Activated naive CD4-positive, alpha-beta T cell treated with anti-CD3 and anti-CD28 coated beads for 36 hours (primary cell): ENCODE data around the gene SMIM5. TPM values are rescaled to one million over a fixed set of nuclear protein-coding genes. Genes with fewer than 3 reads are reported as not detected.
"Not testable (repeated sequence)": the region's sequence is repeated elsewhere in the genome, so short reads cannot be mapped to it uniquely, and the experiment has no call there.

Experiments used
- CTCF ChIA-PET: fragments of 350-600 bp; sonication (Branson Sonifier 250); formaldehyde crosslinking; loops from one replicate; lab custom pipeline; 2021; ENCODE audit warnings: antibody characterized with exemption; lab: Charles Lee
- DNase-seq: peaks from one replicate; pipeline ENCODE4 v3.0.0-alpha.2; 2020
- H3K27ac Mint-ChIP-seq: one replicate; pipeline ENCODE4 v1.8.0; 2021; ENCODE audit warnings: mild to moderate bottlenecking, mixed read lengths
- H3K27me3 Mint-ChIP-seq: one replicate; pipeline ENCODE4 v1.8.0; 2021; ENCODE audit warnings: low read depth, mixed read lengths
- H3K36me3 Mint-ChIP-seq: one replicate; pipeline ENCODE4 v1.8.0; 2021; ENCODE audit warnings: low read depth, mixed read lengths
- H3K4me1 Mint-ChIP-seq: one replicate; pipeline ENCODE4 v1.8.0; 2021; ENCODE audit warnings: low read depth, mixed read lengths
- H3K4me3 Mint-ChIP-seq: one replicate; pipeline ENCODE4 v1.8.0; 2021; ENCODE audit warnings: mild to moderate bottlenecking, moderate library complexity, mixed read lengths
- H3K9me3 Mint-ChIP-seq: one replicate; pipeline ENCODE4 v1.8.0; 2021; ENCODE audit warnings: mixed read lengths
- intact Hi-C: fragments of 100-400 bp; cut with micrococcal nuclease; formaldehyde crosslinking; loops from one replicate; pipeline ENCODE4 v1.15.1; 2023
- total RNA-seq, 2 experiments: library from RNA; stranded (reverse); gene quantifications; one replicate each; pipeline ENCODE4 v1.2.3, GENCODE V29; 2021

Gene SMIM5
- total RNA-seq, 2 experiments from 2014 or later: not detected

DNA sequence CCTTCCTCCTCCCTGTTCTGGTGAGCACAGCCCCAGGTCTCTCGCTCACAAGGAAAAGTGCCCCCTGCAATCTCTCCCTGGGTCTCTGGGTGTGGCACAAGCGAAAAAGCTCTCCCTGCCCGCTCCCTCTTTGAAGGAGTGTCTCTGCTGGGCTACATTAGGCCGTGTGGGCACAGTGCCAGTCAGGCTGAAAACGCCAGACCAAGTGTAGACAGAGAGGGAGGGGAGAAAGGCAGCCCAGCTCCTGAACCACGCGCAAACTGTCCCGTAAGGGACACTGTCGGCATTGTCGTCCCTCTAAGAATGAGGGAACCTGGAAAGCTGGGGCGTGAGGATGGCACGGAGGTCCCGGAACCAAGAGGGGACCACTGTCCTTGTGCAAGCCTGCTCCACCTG lies 3.9 kb downstream of the SMIM5 start:
- CTCF ChIA-PET: interaction anchor here (1.6 to 3.2 kb wide), 3 partner anchors 36 to 113 kb away, joined by 7 to 12 read pairs (median 9); no protein-coding TSS in a partner anchor
- Mint-ChIP-seq H3K4me3 (no peak overlapping the region), H3K27ac (no peak overlapping the region), H3K36me3 (no peaks in the 10 kb centered on the region), H3K4me1 (peaks cover 10% of the 10 kb centered on the region), H3K27me3 (no peaks in the 10 kb centered on the region), H3K9me3 (no peaks in the 10 kb centered on the region)
- DNase-seq: no peak
- intact Hi-C loops: no loop called here

GRCh38 chr17:75637551-75637950 lies 4.3 kb downstream of the SMIM5 start:
- H3K27me3 Mint-ChIP-seq: no peaks in the 10 kb centered on the region
- H3K27ac Mint-ChIP-seq: no peak overlapping the region
- H3K4me3 Mint-ChIP-seq: no peak overlapping the region
- H3K4me1 Mint-ChIP-seq: peaks cover 10% of the 10 kb centered on the region
- H3K36me3 Mint-ChIP-seq: no peaks in the 10 kb centered on the region
- H3K9me3 Mint-ChIP-seq: no peaks in the 10 kb centered on the region
- DNase-seq: no peak
- intact Hi-C loops: no loop called here
- CTCF ChIA-PET: interaction anchor here (0.9 to 3.2 kb wide), 5 partner anchors 9 to 112 kb away, joined by 3 to 12 read pairs (median 7); no protein-coding TSS in a partner anchor

GRCh38 chr17:75638039-75638438 lies 4.8 kb downstream of the SMIM5 start:
- H3K27ac Mint-ChIP-seq, H3K27me3 Mint-ChIP-seq, H3K9me3 Mint-ChIP-seq, intact Hi-C loops, DNase-seq, H3K36me3 Mint-ChIP-seq, H3K4me1 Mint-ChIP-seq, H3K4me3 Mint-ChIP-seq: not testable (repeated sequence)
- CTCF ChIA-PET: interaction anchor here (0.9 to 3.2 kb wide), 4 partner anchors 10 to 112 kb away, joined by 3 to 12 read pairs (median 6); no protein-coding TSS in a partner anchor

DNA sequence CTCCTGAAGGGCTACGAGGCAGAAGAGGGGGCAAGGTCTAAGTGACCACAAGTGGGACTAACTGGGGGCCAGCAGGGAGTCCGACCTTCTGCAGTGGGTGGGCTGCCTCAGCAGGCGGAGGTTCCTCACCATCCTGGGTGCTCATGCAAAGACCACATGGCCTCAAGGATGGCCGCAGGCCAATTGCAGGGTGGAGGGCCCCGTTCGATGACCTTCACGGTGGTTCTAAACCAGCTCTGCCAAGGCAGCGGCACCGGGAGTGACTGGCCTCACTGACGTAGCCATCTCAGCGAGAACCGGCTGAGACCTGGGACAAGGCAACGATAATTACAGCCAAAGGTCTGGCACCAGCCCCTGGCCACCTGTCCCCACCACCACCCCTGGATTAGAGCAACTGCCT lies 5.7 kb downstream of the SMIM5 start:
- Mint-ChIP-seq H3K36me3 (no peaks in the 10 kb centered on the region), H3K9me3 (no peaks in the 10 kb centered on the region), H3K4me1 (peaks cover 2% of the 10 kb centered on the region), H3K27me3 (no peaks in the 10 kb centered on the region), H3K27ac (no peak overlapping the region), H3K4me3 (no peak overlapping the region)
- intact Hi-C loops: no loop called here
- CTCF ChIA-PET: interaction anchor here (1.5 to 3.2 kb wide), 2 partner anchors 11 to 111 kb away, joined by 4 to 12 read pairs; no protein-coding TSS in a partner anchor
- DNase-seq: no peak

- no peak overlapping the region for H3K27ac Mint-ChIP-seq
- H3K4me3 Mint-ChIP-seq: no peak overlapping the region
- H3K9me3 Mint-ChIP-seq: no peaks in the 10 kb centered on the region
- H3K36me3 Mint-ChIP-seq: no peaks in the 10 kb centered on the region
- CTCF ChIA-PET: interaction anchor here (0.5 to 1.5 kb wide), 2 partner anchors 11 to 210 kb away, joined by 3 to 4 read pairs; no protein-coding TSS in a partner anchor
- DNase-seq: no peak
- H3K27me3 Mint-ChIP-seq: no peaks in the 10 kb centered on the region
- no peaks in the 10 kb centered on the region for H3K4me1 Mint-ChIP-seq
- intact Hi-C loops: no loop called here
Observed at GRCh38 chr17:75639327-75639726, 6.1 kb downstream of the SMIM5 start.

- Mint-ChIP-seq H3K4me1 (no peaks in the 10 kb centered on the region), H3K36me3 (no peaks in the 10 kb centered on the region), H3K4me3 (no peak overlapping the region), H3K27ac (no peak overlapping the region), H3K27me3 (no peaks in the 10 kb centered on the region), H3K9me3 (no peaks in the 10 kb centered on the region)
- no peak for DNase-seq
- CTCF ChIA-PET: interaction anchor here (0.5 kb wide), 1 partner anchor 210 kb away, joined by 3 read pairs; no protein-coding TSS in a partner anchor
- intact Hi-C loops: no loop called here
Observed at GRCh38 chr17:75639771-75640555, 6.7 kb downstream of the SMIM5 start.

DNA sequence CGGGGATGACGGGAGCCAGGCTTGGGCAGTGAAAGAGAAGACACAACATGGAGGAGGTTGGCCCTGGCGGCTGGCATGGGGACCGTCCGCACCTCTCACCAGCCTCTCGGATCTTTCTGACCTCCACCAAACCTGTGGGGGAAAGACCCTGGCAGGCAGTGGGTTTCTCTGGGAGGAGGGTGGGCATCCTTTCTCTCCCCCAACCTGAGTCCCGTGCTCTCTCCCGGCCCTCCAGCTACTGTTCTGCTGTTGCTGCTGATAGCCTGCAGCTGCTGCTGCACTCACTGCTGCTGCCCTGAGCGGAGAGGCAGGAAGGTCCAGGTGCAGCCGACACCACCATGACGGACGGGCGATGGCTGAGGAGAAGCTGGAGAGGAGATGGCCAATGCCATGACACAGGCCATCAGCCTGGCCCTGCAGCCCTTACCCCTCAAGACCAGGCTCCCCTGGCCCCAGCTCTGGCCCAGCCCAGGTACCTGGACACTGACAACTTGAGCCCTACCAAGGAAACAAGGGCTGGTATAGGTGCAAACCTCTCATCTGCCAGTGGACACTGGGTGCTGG lies 7.4 kb downstream of the SMIM5 start:
- intact Hi-C loops: no loop called here
- H3K27me3 Mint-ChIP-seq: no peaks in the 10 kb centered on the region

GRCh38 chr17:75641343-75641742 lies 8.1 kb downstream of the SMIM5 start:
- H3K4me3 Mint-ChIP-seq: no peak overlapping the region
- H3K36me3 Mint-ChIP-seq: no peaks in the 10 kb centered on the region
- H3K27me3 Mint-ChIP-seq: no peaks in the 10 kb centered on the region
- H3K27ac Mint-ChIP-seq: no peak overlapping the region
- no peak for DNase-seq
- no peaks in the 10 kb centered on the region for H3K9me3 Mint-ChIP-seq
- intact Hi-C loops: no loop called here
- peaks cover 4% of the 10 kb centered on the region for H3K4me1 Mint-ChIP-seq
- CTCF ChIA-PET: interaction anchor here (0.8 to 1.4 kb wide), 4 partner anchors 8 to 106 kb away, joined by 3 to 7 read pairs (median 4); partner anchors contain the start of gene SMIM5

More for the DNA sequence above, 7.4 kb downstream of the SMIM5 start:
- CTCF ChIA-PET: interaction anchor here (0.8 to 1.4 kb wide), 3 partner anchors 12 to 107 kb away, joined by 3 to 7 read pairs (median 4); no protein-coding TSS in a partner anchor
- no peak overlapping the region for H3K4me3 Mint-ChIP-seq
- H3K27ac Mint-ChIP-seq: no peak overlapping the region
- H3K36me3 Mint-ChIP-seq: no peaks in the 10 kb centered on the region
- no peak for DNase-seq
- no peaks in the 10 kb centered on the region for H3K4me1 Mint-ChIP-seq
- no peaks in the 10 kb centered on the region for H3K9me3 Mint-ChIP-seq

DNA sequence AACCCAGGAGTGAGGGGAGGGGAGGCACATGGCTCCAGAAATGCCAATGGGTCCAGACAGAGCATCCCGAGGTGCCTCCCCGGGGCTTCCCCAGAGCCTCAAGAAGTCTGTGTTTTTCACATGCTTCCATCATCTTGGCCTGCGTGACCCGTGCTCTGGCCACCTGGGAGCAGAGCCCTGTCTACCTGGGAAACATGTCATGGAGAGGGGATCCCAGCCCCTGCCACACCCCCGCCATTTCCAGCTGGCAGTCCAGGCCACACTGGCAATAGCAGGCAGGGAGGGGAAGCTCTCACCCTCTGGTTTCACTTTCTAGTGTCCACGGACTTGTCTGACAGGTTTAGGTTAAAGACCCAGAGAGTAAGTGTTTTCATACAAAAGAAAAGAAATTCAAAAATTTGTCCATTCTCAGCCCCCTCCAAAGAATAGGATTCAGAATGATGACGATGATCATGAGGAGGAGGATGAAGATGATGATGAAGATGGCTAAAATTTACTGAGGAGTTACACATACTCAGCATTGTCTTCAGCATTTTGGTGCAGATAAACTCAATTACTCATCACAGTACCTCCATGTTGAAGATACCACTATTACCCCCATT lies 9.0 kb downstream of the SMIM5 start:
- intact Hi-C loops: no loop called here
- Mint-ChIP-seq H3K27ac (no peak overlapping the region), H3K36me3 (no peaks in the 10 kb centered on the region), H3K4me3 (no peak overlapping the region), H3K4me1 (peaks cover 4% of the 10 kb centered on the region), H3K9me3 (no peaks in the 10 kb centered on the region), H3K27me3 (no peaks in the 10 kb centered on the region)
- CTCF ChIA-PET: interaction anchor here (1.2 to 1.4 kb wide), 2 partner anchors 9 to 105 kb away, joined by 4 to 7 read pairs; partner anchors contain the start of gene SMIM5
- no peak for DNase-seq

DNA sequence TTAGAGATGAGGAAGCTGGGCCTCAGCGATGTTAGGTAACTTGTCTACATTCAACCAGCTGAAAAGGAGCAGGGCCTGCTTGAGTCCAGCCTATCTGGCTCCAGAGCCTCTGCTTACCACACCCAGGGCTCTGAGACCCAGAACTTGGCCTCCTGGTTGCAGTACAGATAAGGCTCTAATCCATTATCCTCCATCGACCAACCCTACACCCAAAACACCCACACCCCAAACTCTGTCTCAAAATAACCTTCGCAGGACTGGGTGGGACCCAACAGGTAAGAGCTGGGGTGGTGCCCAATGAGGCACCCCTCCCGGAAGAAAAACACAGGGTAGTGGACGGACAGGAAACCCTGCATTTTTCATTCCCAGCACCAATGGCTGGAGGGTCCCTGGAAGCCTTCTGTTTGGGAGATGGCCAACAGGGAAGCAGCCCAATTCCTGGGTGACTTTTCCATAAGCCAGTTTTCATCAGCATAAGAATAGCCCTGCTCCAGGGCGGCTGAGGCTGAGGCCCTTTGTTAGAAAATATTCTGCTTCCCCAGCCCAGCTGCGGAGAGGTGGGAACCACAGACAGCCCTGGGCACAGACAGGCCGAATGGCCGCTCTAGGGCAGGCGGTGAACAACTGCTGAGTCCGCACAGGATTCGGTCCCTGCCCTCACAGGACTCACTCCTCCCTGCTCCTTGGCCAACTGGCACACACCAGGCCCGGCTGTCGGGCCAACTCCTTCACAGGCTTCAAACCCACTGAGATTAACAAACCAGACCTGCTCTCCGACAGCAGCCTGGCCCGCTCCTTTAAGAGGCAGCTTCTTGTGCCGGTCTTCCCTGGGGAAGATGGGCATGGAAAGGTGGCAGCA lies 9.8 kb downstream of the SMIM5 start:
- peaks cover 4% of the 10 kb centered on the region for H3K4me1 Mint-ChIP-seq
- no peak for DNase-seq
- no peaks in the 10 kb centered on the region for H3K27me3 Mint-ChIP-seq
- no peak overlapping the region for H3K4me3 Mint-ChIP-seq
- no peaks in the 10 kb centered on the region for H3K9me3 Mint-ChIP-seq
- CTCF ChIA-PET: interaction anchor here (3.9 kb wide), 1 partner anchor 11 kb away, joined by 10 read pairs; no protein-coding TSS in a partner anchor
- no peak overlapping the region for H3K27ac Mint-ChIP-seq
- H3K36me3 Mint-ChIP-seq: no peaks in the 10 kb centered on the region
- intact Hi-C loops: no loop called here

DNA sequence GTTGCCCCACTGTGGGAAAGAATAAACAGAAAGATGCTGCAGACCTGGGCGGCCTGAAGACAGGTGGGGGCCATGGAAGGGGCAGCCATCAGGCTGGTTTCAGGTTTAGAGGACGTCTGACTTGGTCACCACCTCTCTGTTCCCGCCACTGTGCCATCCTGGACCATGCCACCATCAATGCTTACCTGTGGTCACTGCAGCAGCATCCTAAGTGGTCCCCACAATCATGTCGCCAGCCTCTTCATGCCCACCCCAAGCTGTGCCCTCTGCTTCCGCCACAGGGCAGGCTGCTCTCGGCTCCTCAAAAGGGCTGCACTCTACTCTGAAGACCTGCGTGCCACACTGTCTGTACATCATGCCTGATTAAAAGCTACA lies 10.4 kb downstream of the SMIM5 start:
- Mint-ChIP-seq H3K27me3 (no peaks in the 10 kb centered on the region), H3K4me1 (peaks cover 4% of the 10 kb centered on the region), H3K27ac (no peak overlapping the region), H3K9me3 (no peaks in the 10 kb centered on the region), H3K4me3 (no peak overlapping the region), H3K36me3 (no peaks in the 10 kb centered on the region)
- DNase-seq: no peak
- intact Hi-C loops: no loop called here
- CTCF ChIA-PET: interaction anchor here (0.6 to 3.9 kb wide), 4 partner anchors 10 to 104 kb away, joined by 3 to 10 read pairs (median 6); partner anchors contain the start of gene SMIM5
